ENCODE data around the gene GRIK1. TPM values are rescaled to one million over a fixed set of nuclear protein-coding genes. Genes with fewer than 3 reads are reported as not detected.

Gene GRIK1
- total RNA-seq, 1 donor, result not detected

DNA sequence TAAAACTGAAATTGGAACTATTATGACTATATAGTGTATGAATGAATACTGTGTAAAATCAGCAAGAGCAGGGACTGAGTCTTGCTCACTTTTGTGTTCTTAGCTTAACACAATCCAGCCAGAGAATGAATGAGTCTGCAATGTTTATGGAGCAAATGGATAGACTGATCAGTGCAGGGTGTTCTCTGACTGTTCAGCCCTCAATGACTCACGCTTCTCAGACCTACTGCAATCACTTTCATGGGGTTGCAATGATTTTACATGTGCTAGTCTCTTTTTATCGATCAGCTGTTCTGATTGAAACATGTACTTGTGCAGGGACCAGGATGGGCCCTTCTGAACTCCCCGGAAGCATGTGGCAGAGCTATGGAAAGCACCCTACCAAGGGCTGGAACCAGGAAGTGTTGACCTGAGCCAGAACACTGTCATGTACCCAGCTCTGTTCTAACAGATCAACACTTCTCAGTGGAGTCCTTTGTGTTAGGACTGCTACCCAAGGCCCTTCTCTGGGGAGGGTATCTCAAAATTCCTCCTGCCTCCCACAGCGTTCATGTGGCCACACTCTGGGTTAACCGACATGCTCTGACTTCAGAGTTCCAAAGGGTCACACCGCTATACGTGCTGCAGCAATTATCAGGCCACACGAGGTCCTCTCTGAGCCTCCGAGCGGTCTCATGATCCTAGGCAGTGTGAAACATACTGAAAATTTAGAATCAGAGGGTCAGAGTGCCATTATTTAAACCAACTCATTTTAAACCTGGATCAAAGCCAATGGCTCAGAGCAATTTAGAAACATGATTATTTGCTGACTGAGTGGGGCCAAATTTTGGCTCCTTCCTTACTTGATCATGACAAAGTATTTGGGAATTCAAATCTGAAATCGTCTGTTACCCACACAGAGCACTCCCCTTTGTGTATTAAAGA, 35.2 kb downstream of the GRIK1 start:
- H3K79me2 ChIP-seq (ENCODE audit: insufficient read depth, low read length), result no peaks in the 10 kb centered on the region
- H4K20me1 ChIP-seq (ENCODE audit: insufficient read depth, low read length), result no peaks in the 10 kb centered on the region
- no peaks in the 10 kb centered on the region for H3K36me3 ChIP-seq (ENCODE audit: insufficient read depth, low read length)
- peak overlapping the region; percentile 20 for H3K4me3 ChIP-seq (ENCODE audit: insufficient read depth, low read length)
- no peaks in the 10 kb centered on the region for H3K27me3 ChIP-seq (ENCODE audit: insufficient read depth, low read length)
- TF ChIP-seq, protein P1, sequence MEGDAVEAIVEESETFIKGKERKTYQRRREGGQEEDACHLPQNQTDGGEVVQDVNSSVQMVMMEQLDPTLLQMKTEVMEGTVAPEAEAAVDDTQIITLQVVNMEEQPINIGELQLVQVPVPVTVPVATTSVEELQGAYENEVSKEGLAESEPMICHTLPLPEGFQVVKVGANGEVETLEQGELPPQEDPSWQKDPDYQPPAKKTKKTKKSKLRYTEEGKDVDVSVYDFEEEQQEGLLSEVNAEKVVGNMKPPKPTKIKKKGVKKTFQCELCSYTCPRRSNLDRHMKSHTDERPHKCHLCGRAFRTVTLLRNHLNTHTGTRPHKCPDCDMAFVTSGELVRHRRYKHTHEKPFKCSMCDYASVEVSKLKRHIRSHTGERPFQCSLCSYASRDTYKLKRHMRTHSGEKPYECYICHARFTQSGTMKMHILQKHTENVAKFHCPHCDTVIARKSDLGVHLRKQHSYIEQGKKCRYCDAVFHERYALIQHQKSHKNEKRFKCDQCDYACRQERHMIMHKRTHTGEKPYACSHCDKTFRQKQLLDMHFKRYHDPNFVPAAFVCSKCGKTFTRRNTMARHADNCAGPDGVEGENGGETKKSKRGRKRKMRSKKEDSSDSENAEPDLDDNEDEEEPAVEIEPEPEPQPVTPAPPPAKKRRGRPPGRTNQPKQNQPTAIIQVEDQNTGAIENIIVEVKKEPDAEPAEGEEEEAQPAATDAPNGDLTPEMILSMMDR (IDR thresholded peaks at IDR 0.05; ENCODE audit: extremely low read depth, low read depth, low read length), result no peak
- peak overlapping the region; percentile 60 for H2AFZ ChIP-seq (ENCODE audit: low read length)
- peak; percentile 50 for DNase-seq (ENCODE audit: insufficient read length, low spot score, missing footprints)
- H3K9me3 ChIP-seq (ENCODE audit: low read depth, low read length), result no peaks in the 10 kb centered on the region
- H3K4me1 ChIP-seq (ENCODE audit: insufficient read depth, low read length), result peaks cover 8% of the 10 kb centered on the region
- peak overlapping the region; percentile 42 for H3K4me2 ChIP-seq (ENCODE audit: insufficient read depth, low read length)
- peak overlapping the region; percentile 49 for H3K27ac ChIP-seq (ENCODE audit: low read depth, low read length)

DNA sequence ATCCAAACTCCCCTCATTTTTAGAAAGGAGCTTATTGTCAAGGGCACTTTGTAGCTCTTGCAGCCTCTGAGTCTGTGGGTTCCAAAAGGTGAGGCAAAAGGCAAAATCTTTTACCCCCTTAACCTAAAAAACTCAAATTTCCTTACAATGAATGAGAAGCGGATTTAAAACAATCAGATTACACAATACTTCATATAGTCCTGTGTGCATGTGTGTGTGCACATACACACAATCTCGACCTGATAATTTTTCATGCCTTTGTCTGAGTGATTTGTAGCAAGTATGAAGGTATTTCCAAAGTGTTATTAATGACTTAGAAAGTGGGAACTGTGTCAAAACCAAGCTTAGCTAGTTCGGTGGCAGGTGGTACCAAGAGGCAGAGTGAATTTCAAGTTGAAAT, 42.9 kb downstream of the GRIK1 start:
- no peaks in the 10 kb centered on the region for H3K36me3 ChIP-seq (ENCODE audit: insufficient read depth, low read length)
- TF ChIP-seq, protein P1 (IDR thresholded peaks at IDR 0.05; ENCODE audit: extremely low read depth, low read depth, low read length), result no peak
- no peak for DNase-seq (ENCODE audit: insufficient read length, low spot score, missing footprints)

DNA sequence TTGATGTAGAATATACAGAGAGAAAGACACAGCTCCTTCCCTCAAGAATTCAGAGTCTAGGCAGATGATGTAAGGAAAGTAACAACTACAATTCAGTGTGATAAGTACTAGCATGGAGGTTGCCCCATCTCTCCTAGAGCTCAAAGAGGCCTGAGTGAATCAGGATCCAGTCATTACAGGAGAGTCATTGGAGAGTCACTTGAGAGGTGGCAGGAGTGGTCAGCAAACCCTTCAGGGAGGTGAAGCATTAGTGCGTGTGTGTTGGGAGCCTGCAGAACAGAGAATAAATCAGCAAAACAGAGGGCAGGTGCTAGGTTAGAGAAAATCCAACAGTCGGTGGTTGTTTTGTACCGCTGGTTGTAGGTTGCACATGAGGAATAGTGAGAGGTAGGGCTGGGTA, 46.1 kb downstream of the GRIK1 start:
- H3K4me2 ChIP-seq (ENCODE audit: insufficient read depth, low read length), result no peak overlapping the region
- H4K20me1 ChIP-seq (ENCODE audit: insufficient read depth, low read length), result no peaks in the 10 kb centered on the region
- H3K9me3 ChIP-seq (ENCODE audit: low read depth, low read length), result no peaks in the 10 kb centered on the region
- TF ChIP-seq, protein P1 (IDR thresholded peaks at IDR 0.05; ENCODE audit: extremely low read depth, low read depth, low read length), result no peak
- H3K27ac ChIP-seq (ENCODE audit: low read depth, low read length), result no peak overlapping the region
- no peaks in the 10 kb centered on the region for H3K4me1 ChIP-seq (ENCODE audit: insufficient read depth, low read length)
- no peak overlapping the region for H2AFZ ChIP-seq (ENCODE audit: low read length)
- H3K4me3 ChIP-seq (ENCODE audit: insufficient read depth, low read length), result no peak overlapping the region
- H3K79me2 ChIP-seq (ENCODE audit: insufficient read depth, low read length), result no peaks in the 10 kb centered on the region
- no peak for DNase-seq (ENCODE audit: insufficient read length, low spot score, missing footprints)
- no peaks in the 10 kb centered on the region for H3K27me3 ChIP-seq (ENCODE audit: insufficient read depth, low read length)
- no peaks in the 10 kb centered on the region for H3K36me3 ChIP-seq (ENCODE audit: insufficient read depth, low read length)

More for the DNA sequence above, 42.9 kb downstream of the GRIK1 start:
- Histone ChIP-seq H4K20me1 (ENCODE audit: insufficient read depth, low read length) (no peaks in the 10 kb centered on the region), H3K9me3 (ENCODE audit: low read depth, low read length) (no peaks in the 10 kb centered on the region), H3K27ac (ENCODE audit: low read depth, low read length) (no peak overlapping the region), H3K4me2 (ENCODE audit: insufficient read depth, low read length) (no peak overlapping the region), H3K4me1 (ENCODE audit: insufficient read depth, low read length) (no peaks in the 10 kb centered on the region), H3K79me2 (ENCODE audit: insufficient read depth, low read length) (no peaks in the 10 kb centered on the region), H3K4me3 (ENCODE audit: insufficient read depth, low read length) (no peak overlapping the region), H3K27me3 (ENCODE audit: insufficient read depth, low read length) (no peaks in the 10 kb centered on the region), H2AFZ (ENCODE audit: low read length) (no peak overlapping the region)

DNA sequence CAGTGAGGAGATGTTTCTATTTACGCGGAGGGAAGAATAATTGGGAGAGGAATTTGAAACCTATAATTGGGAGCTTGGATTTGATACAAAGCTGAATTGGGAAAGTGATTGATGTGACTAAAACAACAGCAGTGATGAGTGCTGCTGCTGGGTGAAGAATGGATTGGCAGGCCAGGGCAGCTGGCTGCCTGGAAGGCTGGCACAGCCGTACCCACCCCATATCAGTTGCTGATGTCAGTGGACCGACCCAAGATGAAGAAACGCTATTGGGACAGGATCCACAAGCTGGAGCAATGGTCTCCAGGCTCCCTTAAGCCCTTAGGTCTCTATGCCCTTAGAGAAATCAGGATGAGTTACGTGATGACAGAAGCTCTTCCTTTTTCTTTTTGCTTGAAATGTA, 47.4 kb downstream of the GRIK1 start:
- Histone ChIP-seq H3K4me3 (ENCODE audit: insufficient read depth, low read length) (no peak overlapping the region), H3K9me3 (ENCODE audit: low read depth, low read length) (no peaks in the 10 kb centered on the region)

More for the DNA sequence above, 47.4 kb downstream of the GRIK1 start:
- Histone ChIP-seq H3K27me3 (ENCODE audit: insufficient read depth, low read length) (no peaks in the 10 kb centered on the region), H3K4me2 (ENCODE audit: insufficient read depth, low read length) (no peak overlapping the region), H2AFZ (ENCODE audit: low read length) (no peak overlapping the region), H3K4me1 (ENCODE audit: insufficient read depth, low read length) (no peaks in the 10 kb centered on the region), H4K20me1 (ENCODE audit: insufficient read depth, low read length) (no peaks in the 10 kb centered on the region), H3K36me3 (ENCODE audit: insufficient read depth, low read length) (no peaks in the 10 kb centered on the region), H3K79me2 (ENCODE audit: insufficient read depth, low read length) (no peaks in the 10 kb centered on the region), H3K27ac (ENCODE audit: low read depth, low read length) (no peak overlapping the region)
- DNase-seq (ENCODE audit: insufficient read length, low spot score, missing footprints), result no peak
- TF ChIP-seq, protein P1 (IDR thresholded peaks at IDR 0.05; ENCODE audit: extremely low read depth, low read depth, low read length), result no peak
